ENCODE measurements around the gene TEKT2. TPM values are rescaled to one million over a fixed set of nuclear protein-coding genes. Genes with fewer than 3 reads are reported as not detected.

TEKT2 gene
- polyA plus RNA-seq, 1 experiment, result 0.10 TPM

DNA sequence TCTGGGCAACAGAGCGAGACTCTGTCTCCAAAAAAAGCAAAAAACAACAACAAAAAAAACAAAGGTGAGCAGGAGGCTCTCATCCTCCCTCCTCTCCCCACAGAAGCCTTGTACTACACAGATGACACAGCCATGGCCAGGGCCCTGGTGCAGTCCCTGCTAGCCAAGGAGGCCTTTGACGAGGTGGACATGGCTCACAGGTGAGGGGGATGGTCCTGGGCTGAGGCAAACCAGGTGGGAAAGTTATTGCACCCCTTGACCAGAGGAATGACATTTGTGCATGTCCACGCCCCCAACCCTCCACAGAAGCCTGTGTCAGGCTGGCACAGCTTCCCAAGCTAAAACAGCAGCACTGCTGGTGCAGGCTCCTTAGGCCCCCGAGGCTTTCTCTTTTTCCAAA, 7.2 kb downstream of the TEKT2 start:
- DNase-seq (ENCODE audit: low read depth), result no peak
- CTCF ChIA-PET, result interaction anchor here (1.7 to 4.4 kb wide), 2 partner anchors 44 to 97 kb away, joined by 8 to 22 read pairs; no protein-coding TSS in a partner anchor
- POLR2A ChIA-PET, result interaction anchor here (0.6 kb wide), 1 partner anchor 117 kb away, joined by 4 read pairs; no protein-coding TSS in a partner anchor
- TF ChIP-seq, protein P1, sequence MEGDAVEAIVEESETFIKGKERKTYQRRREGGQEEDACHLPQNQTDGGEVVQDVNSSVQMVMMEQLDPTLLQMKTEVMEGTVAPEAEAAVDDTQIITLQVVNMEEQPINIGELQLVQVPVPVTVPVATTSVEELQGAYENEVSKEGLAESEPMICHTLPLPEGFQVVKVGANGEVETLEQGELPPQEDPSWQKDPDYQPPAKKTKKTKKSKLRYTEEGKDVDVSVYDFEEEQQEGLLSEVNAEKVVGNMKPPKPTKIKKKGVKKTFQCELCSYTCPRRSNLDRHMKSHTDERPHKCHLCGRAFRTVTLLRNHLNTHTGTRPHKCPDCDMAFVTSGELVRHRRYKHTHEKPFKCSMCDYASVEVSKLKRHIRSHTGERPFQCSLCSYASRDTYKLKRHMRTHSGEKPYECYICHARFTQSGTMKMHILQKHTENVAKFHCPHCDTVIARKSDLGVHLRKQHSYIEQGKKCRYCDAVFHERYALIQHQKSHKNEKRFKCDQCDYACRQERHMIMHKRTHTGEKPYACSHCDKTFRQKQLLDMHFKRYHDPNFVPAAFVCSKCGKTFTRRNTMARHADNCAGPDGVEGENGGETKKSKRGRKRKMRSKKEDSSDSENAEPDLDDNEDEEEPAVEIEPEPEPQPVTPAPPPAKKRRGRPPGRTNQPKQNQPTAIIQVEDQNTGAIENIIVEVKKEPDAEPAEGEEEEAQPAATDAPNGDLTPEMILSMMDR (IDR thresholded peaks at IDR 0.05; ENCODE audit: insufficient read depth, low read depth, low read length), result no peak
- no peaks in the 10 kb centered on the region for H3K27me3 ChIP-seq (ENCODE audit: control insufficient read depth, insufficient read depth, low read length)
- no peak overlapping the region for H3K4me3 ChIP-seq (ENCODE audit: low read depth, low read length)
- H3K36me3 ChIP-seq (ENCODE audit: control insufficient read depth, insufficient read depth, low read length), result peaks cover 27% of the 10 kb centered on the region

DNA sequence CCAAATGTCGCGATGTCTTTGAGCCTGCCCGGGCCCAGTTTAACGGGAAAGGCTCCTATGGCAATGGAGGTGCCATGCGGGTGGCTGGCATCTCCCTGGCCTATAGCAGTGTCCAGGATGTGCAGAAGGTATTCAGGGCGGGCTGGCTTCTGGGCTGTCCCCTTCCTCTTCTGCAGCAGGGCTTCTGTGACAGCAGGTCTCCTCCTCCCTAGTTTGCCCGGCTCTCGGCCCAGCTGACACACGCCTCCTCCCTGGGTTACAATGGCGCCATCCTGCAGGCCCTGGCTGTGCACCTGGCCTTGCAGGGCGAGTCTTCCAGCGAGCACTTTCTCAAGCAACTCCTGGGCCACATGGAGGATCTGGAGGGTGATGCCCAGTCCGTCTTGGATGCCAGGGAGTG, 7.8 kb downstream of the TEKT2 start:
- ChIA-PET POLR2A (no interaction called here), CTCF (interaction anchor here (1.7 to 4.4 kb wide), 2 partner anchors 44 to 96 kb away, joined by 8 to 22 read pairs; no protein-coding TSS in a partner anchor)
- H3K36me3 ChIP-seq (ENCODE audit: control insufficient read depth, insufficient read depth, low read length), result peaks cover 27% of the 10 kb centered on the region
- TF ChIP-seq, protein P1 (IDR thresholded peaks at IDR 0.05; ENCODE audit: insufficient read depth, low read depth, low read length), result no peak
- H3K27me3 ChIP-seq (ENCODE audit: control insufficient read depth, insufficient read depth, low read length), result no peaks in the 10 kb centered on the region
- H3K4me3 ChIP-seq (ENCODE audit: low read depth, low read length), result no peak overlapping the region
- no peak for DNase-seq (ENCODE audit: low read depth)

DNA sequence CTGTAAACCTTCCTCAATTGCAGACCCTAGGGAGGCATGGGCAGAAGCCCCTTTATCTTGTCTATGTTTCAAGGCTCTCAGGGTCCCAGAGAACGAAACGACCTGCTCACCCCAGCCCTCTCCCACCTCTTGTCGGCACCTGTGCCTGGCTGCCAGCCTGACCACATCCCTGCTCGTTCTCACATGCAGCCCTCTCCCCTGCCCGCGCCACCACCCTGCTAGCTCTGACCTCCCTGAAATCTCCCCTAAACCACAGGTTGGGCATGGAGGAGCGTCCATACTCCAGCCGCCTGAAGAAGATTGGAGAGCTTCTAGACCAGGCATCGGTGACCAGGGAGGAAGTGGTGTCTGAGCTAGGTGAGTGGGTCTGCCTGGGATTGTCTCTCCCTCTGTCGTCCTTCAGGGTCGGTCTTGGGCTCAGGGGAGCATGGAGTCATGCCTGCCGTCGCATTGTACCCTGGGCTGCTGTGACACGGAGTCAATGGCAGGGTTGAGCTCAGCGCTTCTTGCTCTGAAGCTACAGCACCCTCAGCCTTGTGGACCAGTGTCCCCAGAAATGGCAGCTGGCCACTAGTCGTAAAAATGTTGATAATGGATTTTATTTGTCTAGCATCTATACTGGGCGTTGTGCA, 8.4 kb downstream of the TEKT2 start:
- Histone ChIP-seq H3K27me3 (ENCODE audit: control insufficient read depth, insufficient read depth, low read length) (no peaks in the 10 kb centered on the region), H3K4me3 (ENCODE audit: low read depth, low read length) (no peak overlapping the region), H3K36me3 (ENCODE audit: control insufficient read depth, insufficient read depth, low read length) (peaks cover 29% of the 10 kb centered on the region)
- ChIA-PET CTCF (interaction anchor here (0.7 to 4.4 kb wide), 2 partner anchors 43 to 261 kb away, joined by 3 to 22 read pairs; no protein-coding TSS in a partner anchor), POLR2A (no interaction called here)
- TF ChIP-seq, protein P1 (IDR thresholded peaks at IDR 0.05; ENCODE audit: insufficient read depth, low read depth, low read length), result no peak
- no peak for DNase-seq (ENCODE audit: low read depth)

DNA sequence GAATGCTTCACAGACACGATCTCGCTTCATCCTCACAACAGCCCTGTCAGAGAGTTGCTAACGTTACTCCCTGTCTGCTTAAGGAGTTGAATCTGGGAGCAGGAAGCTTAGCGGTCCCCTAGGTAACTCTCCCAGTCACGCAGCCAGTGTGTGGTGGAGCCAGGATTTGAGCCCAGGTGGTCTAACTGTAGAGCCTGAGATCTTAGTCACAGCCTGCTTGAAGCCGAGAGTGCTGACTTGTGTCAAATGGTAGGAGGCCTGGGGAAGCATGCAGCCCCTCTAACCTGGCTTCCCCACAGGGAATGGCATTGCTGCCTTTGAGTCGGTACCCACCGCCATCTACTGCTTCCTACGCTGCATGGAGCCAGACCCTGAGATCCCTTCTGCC, 8.9 kb downstream of the TEKT2 start:
- CTCF ChIA-PET, result interaction anchor here (0.7 to 4.4 kb wide), 2 partner anchors 43 to 260 kb away, joined by 3 to 22 read pairs; no protein-coding TSS in a partner anchor
- peaks cover 29% of the 10 kb centered on the region for H3K36me3 ChIP-seq (ENCODE audit: control insufficient read depth, insufficient read depth, low read length)
- TF ChIP-seq, protein P1 (IDR thresholded peaks at IDR 0.05; ENCODE audit: insufficient read depth, low read depth, low read length), result no peak
- H3K27me3 ChIP-seq (ENCODE audit: control insufficient read depth, insufficient read depth, low read length), result no peaks in the 10 kb centered on the region
- POLR2A ChIA-PET, result no interaction called here
- no peak for DNase-seq (ENCODE audit: low read depth)
- H3K4me3 ChIP-seq (ENCODE audit: low read depth, low read length), result no peak overlapping the region

DNA sequence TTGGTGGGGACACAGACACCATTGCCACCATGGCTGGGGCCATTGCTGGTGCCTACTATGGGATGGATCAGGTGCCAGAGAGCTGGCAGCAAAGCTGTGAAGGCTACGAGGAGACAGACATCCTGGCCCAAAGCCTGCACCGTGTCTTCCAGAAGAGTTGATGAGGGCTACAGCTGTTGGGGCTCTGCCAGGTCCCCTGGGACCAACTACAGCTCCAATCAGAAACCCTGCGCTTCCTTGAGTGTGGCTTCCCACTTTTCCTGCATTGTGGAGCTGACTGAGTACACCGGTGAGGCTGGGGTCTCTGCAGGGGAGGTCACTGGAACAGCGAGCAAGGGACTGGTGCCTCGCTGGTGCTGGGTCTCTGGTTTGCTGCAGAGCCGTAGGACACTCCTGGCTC, 9.3 kb downstream of the TEKT2 start:
- CTCF ChIA-PET, result interaction anchor here (17.9 kb wide), 1 partner anchor 40 kb away, joined by 382 read pairs; no protein-coding TSS in a partner anchor
- TF ChIP-seq, protein P1 (IDR thresholded peaks at IDR 0.05; ENCODE audit: insufficient read depth, low read depth, low read length), result no peak
- DNase-seq (ENCODE audit: low read depth), result no peak
- Histone ChIP-seq H3K27me3 (ENCODE audit: control insufficient read depth, insufficient read depth, low read length) (no peaks in the 10 kb centered on the region), H3K4me3 (ENCODE audit: low read depth, low read length) (no peak overlapping the region), H3K36me3 (ENCODE audit: control insufficient read depth, insufficient read depth, low read length) (peaks cover 29% of the 10 kb centered on the region)
- POLR2A ChIA-PET, result no interaction called here
